ENCODE results near the gene DDX1. TPM values are rescaled to one million over a fixed set of nuclear protein-coding genes. Genes with fewer than 3 reads are reported as not detected.

Gene DDX1
- total RNA-seq, 2 donors from 2014 or later: 116 to 126 TPM

- no peak overlapping the region for H3K4me3 Mint-ChIP-seq
- peaks cover 12% of the 10 kb centered on the region for H3K4me1 Mint-ChIP-seq
- Histone ChIP-seq H3K4me3 (ENCODE audit: low read length) (no peak overlapping the region), H3K27ac (ENCODE audit: low read depth, low read length) (peak overlapping the region; percentile 36), H3K9me3 (ENCODE audit: control insufficient read depth, low read length) (no peaks in the 10 kb centered on the region), H3K4me1 (ENCODE audit: control insufficient read depth, insufficient read depth, low read length) (peaks cover 4% of the 10 kb centered on the region), H3K36me3 (ENCODE audit: control insufficient read depth, insufficient read depth, low read length) (no peaks in the 10 kb centered on the region), H3K27me3 (ENCODE audit: control insufficient read depth, insufficient read depth, low read length, poor library complexity, severe bottlenecking) (no peaks in the 10 kb centered on the region), H3K9ac (ENCODE audit: extremely low read depth, low read length, poor library complexity, severe bottlenecking) (no peak overlapping the region)
- 91 to 93% methylated on average over 21 to 31 of the region's 31 CpGs for WGBS, 2 experiments (ENCODE audit: insufficient coverage in 1 of 2, insufficient read length in 1 of 2)
- no peak for DNase-seq
- H3K27me3 Mint-ChIP-seq (ENCODE audit: insufficient read depth): no peaks in the 10 kb centered on the region
- H3K9me3 Mint-ChIP-seq: peaks cover 3% of the 10 kb centered on the region
- TF ChIP-seq CTCF (conservative IDR thresholded peaks at IDR 0.05): no peak
- H3K27ac Mint-ChIP-seq: no peak overlapping the region
- H3K36me3 Mint-ChIP-seq (ENCODE audit: low read depth): no peaks in the 10 kb centered on the region
Observed at GRCh38 chr2:15664273-15665066, 72.8 kb downstream of the DDX1 start.

GRCh38 chr2:15665067-15665942, 73.6 kb downstream of the DDX1 start:
- peak; percentile 61 for TF ChIP-seq CTCF (conservative IDR thresholded peaks at IDR 0.05)
- Histone ChIP-seq H3K27me3 (ENCODE audit: control insufficient read depth, insufficient read depth, low read length, poor library complexity, severe bottlenecking) (no peaks in the 10 kb centered on the region), H3K27ac (ENCODE audit: low read depth, low read length) (no peak overlapping the region), H3K4me3 (ENCODE audit: low read length) (no peak overlapping the region), H3K4me1 (ENCODE audit: control insufficient read depth, insufficient read depth, low read length) (peaks cover 4% of the 10 kb centered on the region), H3K9ac (ENCODE audit: extremely low read depth, low read length, poor library complexity, severe bottlenecking) (no peak overlapping the region), H3K36me3 (ENCODE audit: control insufficient read depth, insufficient read depth, low read length) (no peaks in the 10 kb centered on the region), H3K9me3 (ENCODE audit: control insufficient read depth, low read length) (no peaks in the 10 kb centered on the region)
- 90 to 97% methylated on average over 10 to 22 of the region's 22 CpGs for WGBS, 2 experiments (ENCODE audit: insufficient coverage in 1 of 2, insufficient read length in 1 of 2)
- peak; percentile 70 for DNase-seq
- Mint-ChIP-seq H3K27ac (no peak overlapping the region), H3K4me1 (peaks cover 12% of the 10 kb centered on the region), H3K4me3 (no peak overlapping the region), H3K9me3 (peaks cover 3% of the 10 kb centered on the region), H3K27me3 (ENCODE audit: insufficient read depth) (no peaks in the 10 kb centered on the region), H3K36me3 (ENCODE audit: low read depth) (no peaks in the 10 kb centered on the region)

GRCh38 chr2:15665943-15666460, 74.3 kb downstream of the DDX1 start:
- DNase-seq: no peak
- no peak overlapping the region for H3K27ac Mint-ChIP-seq
- Histone ChIP-seq H3K9me3 (ENCODE audit: control insufficient read depth, low read length) (no peaks in the 10 kb centered on the region), H3K27ac (ENCODE audit: low read depth, low read length) (no peak overlapping the region), H3K4me3 (ENCODE audit: low read length) (no peak overlapping the region), H3K36me3 (ENCODE audit: control insufficient read depth, insufficient read depth, low read length) (no peaks in the 10 kb centered on the region), H3K9ac (ENCODE audit: extremely low read depth, low read length, poor library complexity, severe bottlenecking) (no peak overlapping the region), H3K4me1 (ENCODE audit: control insufficient read depth, insufficient read depth, low read length) (peaks cover 4% of the 10 kb centered on the region), H3K27me3 (ENCODE audit: control insufficient read depth, insufficient read depth, low read length, poor library complexity, severe bottlenecking) (no peaks in the 10 kb centered on the region)
- WGBS, 2 experiments (ENCODE audit: insufficient coverage in 1 of 2, insufficient read length in 1 of 2): 93 to 100% methylated on average over 7 to 9 of the region's 9 CpGs
- H3K9me3 Mint-ChIP-seq: peaks cover 3% of the 10 kb centered on the region
- peaks cover 12% of the 10 kb centered on the region for H3K4me1 Mint-ChIP-seq
- no peaks in the 10 kb centered on the region for H3K36me3 Mint-ChIP-seq (ENCODE audit: low read depth)
- no peak overlapping the region for H3K4me3 Mint-ChIP-seq
- no peak for TF ChIP-seq CTCF (conservative IDR thresholded peaks at IDR 0.05)
- no peaks in the 10 kb centered on the region for H3K27me3 Mint-ChIP-seq (ENCODE audit: insufficient read depth)

Measured in endodermal cell (in vitro differentiated cells).